HFFc6 (cell line): ENCODE measurements around the gene EGR2. TPM values are rescaled to one million over a fixed set of nuclear protein-coding genes. Genes with fewer than 3 reads are reported as not detected.
"Not testable (repeated sequence)": the region's sequence is repeated elsewhere in the genome, so short reads cannot be mapped to it uniquely, and the experiment has no call there.

ENCODE experiments used
- DNase-seq: peaks from one replicate; pipeline ENCODE4 v3.0.0-alpha.2; 2018
- H3K27ac Mint-ChIP-seq: 2 replicates; pipeline ENCODE4 v1.8.0; 2020; ENCODE audit warnings: mild to moderate bottlenecking, mixed read lengths
- H3K27me3 Mint-ChIP-seq: 2 replicates; pipeline ENCODE4 v1.8.0; 2021; ENCODE audit warnings: mild to moderate bottlenecking, moderate library complexity, mixed read lengths; ENCODE audit not compliant: insufficient read depth
- H3K36me3 Mint-ChIP-seq: 2 replicates; pipeline ENCODE4 v1.8.0; 2021; ENCODE audit warnings: low read depth, mixed read lengths
- H3K4me1 Mint-ChIP-seq: 2 replicates; pipeline ENCODE4 v1.8.0; 2020; ENCODE audit warnings: low read depth, mixed read lengths
- H3K4me3 Mint-ChIP-seq: 2 replicates; pipeline ENCODE4 v1.8.0; 2020; ENCODE audit warnings: mild to moderate bottlenecking, moderate library complexity, mixed read lengths
- H3K9me3 Mint-ChIP-seq: 2 replicates; pipeline ENCODE4 v1.8.0; 2020; ENCODE audit warnings: mild to moderate bottlenecking, mixed read lengths
- total RNA-seq, 6 experiments: library from RNA; stranded (reverse); fragmentation: NEBNext Ultra II Directional; extraction: Animal tissue kit (Norgen Biotek cat#: 25700); gene quantifications; 2 replicates in 1 of 6; 3 replicates in 5 of 6; pipeline ENCODE4 v1.2.3, GENCODE V29; 2021
- TF ChIP-seq, protein P1 (sequence below): fragments of 200-600 bp; sonication (generic); IDR thresholded peaks from 2 replicates; pipeline ENCODE4 v1.5.0; 2021; ENCODE audit warnings: antibody characterized with exemption, mild to moderate bottlenecking

EGR2 gene
- total RNA-seq, 6 experiments from 2014 or later, result 0.13 to 0.64 (median 0.26) TPM

DNA sequence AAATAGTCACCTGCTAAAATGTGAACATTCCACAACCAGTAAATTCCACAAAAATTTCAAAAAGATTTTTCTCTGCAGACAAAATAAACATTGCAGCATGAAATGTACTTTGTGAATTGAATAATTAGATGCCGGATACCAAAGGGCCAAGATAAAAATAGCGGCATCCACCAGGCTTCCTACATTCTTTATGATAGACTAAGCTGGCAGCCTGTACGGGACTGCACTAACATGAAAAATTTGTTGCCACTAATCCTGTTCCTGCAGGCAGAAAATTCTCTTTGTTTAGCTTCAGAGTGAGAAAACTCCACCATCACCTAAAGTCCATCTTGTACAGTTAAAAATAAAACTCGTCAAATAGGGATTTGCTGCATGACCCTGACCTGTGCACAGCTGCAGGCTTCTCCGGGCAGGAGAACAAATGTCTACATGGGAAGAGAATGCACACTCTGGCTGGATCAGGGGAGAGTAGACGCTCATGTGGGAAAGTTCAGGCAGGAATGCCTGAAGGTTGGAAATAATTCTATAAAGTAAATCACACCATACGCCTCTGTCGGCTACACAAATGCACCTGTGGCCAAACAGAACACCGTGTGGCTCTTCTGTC is 27.2 kb downstream of the EGR2 start:
- peaks cover 19% of the 10 kb centered on the region; the same call in 1 of the 2 replicates for H3K36me3 Mint-ChIP-seq
- peak; percentile 63 for DNase-seq
- TF ChIP-seq, protein P1, sequence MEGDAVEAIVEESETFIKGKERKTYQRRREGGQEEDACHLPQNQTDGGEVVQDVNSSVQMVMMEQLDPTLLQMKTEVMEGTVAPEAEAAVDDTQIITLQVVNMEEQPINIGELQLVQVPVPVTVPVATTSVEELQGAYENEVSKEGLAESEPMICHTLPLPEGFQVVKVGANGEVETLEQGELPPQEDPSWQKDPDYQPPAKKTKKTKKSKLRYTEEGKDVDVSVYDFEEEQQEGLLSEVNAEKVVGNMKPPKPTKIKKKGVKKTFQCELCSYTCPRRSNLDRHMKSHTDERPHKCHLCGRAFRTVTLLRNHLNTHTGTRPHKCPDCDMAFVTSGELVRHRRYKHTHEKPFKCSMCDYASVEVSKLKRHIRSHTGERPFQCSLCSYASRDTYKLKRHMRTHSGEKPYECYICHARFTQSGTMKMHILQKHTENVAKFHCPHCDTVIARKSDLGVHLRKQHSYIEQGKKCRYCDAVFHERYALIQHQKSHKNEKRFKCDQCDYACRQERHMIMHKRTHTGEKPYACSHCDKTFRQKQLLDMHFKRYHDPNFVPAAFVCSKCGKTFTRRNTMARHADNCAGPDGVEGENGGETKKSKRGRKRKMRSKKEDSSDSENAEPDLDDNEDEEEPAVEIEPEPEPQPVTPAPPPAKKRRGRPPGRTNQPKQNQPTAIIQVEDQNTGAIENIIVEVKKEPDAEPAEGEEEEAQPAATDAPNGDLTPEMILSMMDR, result no peak
- peaks cover 20% of the 10 kb centered on the region for H3K4me1 Mint-ChIP-seq
- H3K9me3 Mint-ChIP-seq, result peaks cover 19% of the 10 kb centered on the region
- H3K27me3 Mint-ChIP-seq, result peaks cover under 1% of the 10 kb centered on the region; the same call in 1 of the 2 replicates
- no peak overlapping the region for H3K4me3 Mint-ChIP-seq
- H3K27ac Mint-ChIP-seq, result no peak overlapping the region

DNA sequence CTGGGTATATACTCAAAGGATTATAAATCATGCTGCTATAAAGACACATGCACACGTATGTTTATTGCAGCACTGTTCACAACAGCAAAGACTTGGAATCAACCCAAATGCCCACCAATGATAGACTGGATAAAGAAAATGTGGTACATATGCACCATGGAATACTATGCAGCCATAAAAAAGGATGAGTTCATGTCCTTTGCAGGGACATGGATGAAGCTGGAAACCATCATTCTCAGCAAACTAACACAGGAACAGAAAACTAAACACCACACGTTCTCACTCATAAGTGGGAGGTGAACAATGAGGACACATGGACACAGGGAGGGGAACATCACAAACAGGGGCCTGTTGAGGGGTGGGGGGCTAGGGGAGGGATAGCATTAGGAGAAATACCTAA is 27.9 kb downstream of the EGR2 start:
- not testable (repeated sequence) for H3K4me3 Mint-ChIP-seq, H3K27me3 Mint-ChIP-seq, DNase-seq, H3K27ac Mint-ChIP-seq
- Mint-ChIP-seq H3K4me1 (peaks cover 20% of the 10 kb centered on the region), H3K36me3 (peaks cover 19% of the 10 kb centered on the region; the same call in 1 of the 2 replicates), H3K9me3 (peaks cover 19% of the 10 kb centered on the region)

DNA sequence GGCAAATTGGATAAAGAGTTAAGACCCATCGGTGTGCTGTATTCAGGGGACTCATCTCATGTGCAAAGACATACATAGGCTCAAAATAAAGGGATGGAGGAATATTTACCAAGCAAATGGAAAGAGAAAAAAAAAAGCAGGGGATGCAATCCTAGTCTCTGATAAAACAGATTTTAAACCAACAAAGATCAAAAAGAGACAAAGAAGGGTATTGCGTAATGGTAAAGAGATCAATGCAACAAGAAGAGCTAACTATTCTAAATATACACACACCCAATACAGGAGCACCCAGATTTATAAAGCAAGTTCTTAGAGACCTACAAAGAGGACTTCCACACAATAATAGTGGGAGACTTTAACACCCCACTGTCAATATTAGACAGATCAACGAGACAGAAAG is 31.6 kb downstream of the EGR2 start:
- H3K4me1 Mint-ChIP-seq, result peaks cover 11% of the 10 kb centered on the region
- DNase-seq, H3K27me3 Mint-ChIP-seq, H3K4me3 Mint-ChIP-seq, H3K27ac Mint-ChIP-seq: not testable (repeated sequence)
- peaks cover 19% of the 10 kb centered on the region; the same call in 1 of the 2 replicates for H3K36me3 Mint-ChIP-seq
- peaks cover 19% of the 10 kb centered on the region for H3K9me3 Mint-ChIP-seq

DNA sequence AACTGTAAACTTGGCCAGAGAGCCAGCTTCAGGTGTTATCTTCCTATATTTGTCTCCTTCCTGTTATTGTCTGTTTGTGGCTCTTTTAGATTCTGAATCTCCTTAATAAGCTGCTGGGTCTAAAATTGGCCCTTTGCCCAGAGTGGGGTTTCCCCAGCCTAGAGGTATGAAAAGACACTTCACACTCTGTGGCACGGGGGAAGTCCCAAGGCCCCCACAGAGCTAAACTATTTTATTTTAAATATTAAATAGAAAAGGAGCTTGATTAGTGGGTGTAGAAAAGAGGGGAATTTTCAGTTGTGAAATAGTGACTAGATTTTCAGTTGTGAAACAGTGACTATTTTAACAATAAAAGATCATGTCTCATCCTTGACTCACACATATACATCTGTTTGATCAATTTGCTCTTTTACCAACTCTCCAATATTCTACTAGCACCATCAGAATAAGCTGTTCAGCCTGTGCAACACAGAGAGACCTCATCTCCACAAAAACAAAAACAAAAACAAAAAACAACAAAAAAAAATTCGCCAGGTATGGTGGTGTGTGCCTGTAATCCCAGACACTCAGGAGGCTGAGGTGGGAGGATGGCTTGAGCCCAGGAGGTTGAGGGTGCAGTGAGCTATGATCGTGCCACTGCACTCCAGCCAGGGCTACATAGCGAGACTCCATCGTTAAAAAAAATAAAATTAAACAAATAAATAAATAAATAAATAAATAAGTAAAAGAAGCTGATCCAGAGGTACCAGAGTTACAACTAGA is 36.5 kb downstream of the EGR2 start:
- no peaks in the 10 kb centered on the region for H3K4me1 Mint-ChIP-seq
- no peak for DNase-seq
- TF ChIP-seq, protein P1, result no peak
- H3K4me3 Mint-ChIP-seq, result no peak overlapping the region
- peaks cover 7% of the 10 kb centered on the region for H3K27me3 Mint-ChIP-seq
- peaks cover under 1% of the 10 kb centered on the region; the same call in 1 of the 2 replicates for H3K36me3 Mint-ChIP-seq
- H3K27ac Mint-ChIP-seq, result no peak overlapping the region
- H3K9me3 Mint-ChIP-seq, result peaks cover 5% of the 10 kb centered on the region

DNA sequence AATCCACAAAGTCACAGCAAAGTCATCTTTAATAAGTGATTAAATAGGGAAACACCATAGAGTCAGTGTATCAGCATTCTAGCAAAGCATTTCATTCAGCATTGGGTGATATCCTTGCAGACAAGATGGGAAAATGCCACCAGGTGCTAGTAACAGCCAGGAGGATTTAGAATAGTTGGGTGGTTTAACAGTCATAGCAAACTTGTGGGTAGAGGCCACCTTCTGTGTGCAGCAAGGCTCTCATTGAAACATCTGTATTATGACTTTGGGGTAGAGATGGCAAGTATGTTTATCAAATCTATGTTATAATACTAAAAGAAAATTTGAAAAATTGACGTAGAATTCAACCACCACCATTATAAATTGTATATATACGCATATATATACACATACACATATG is 38.0 kb downstream of the EGR2 start:
- no peak for DNase-seq
- H3K36me3 Mint-ChIP-seq, result no peaks in the 10 kb centered on the region
- peaks cover 5% of the 10 kb centered on the region; the same call in 1 of the 2 replicates for H3K27me3 Mint-ChIP-seq
- no peak overlapping the region for H3K4me3 Mint-ChIP-seq
- H3K9me3 Mint-ChIP-seq, result no peaks in the 10 kb centered on the region
- H3K27ac Mint-ChIP-seq, result no peak overlapping the region
- TF ChIP-seq, protein P1, result no peak
- no peaks in the 10 kb centered on the region for H3K4me1 Mint-ChIP-seq

DNA sequence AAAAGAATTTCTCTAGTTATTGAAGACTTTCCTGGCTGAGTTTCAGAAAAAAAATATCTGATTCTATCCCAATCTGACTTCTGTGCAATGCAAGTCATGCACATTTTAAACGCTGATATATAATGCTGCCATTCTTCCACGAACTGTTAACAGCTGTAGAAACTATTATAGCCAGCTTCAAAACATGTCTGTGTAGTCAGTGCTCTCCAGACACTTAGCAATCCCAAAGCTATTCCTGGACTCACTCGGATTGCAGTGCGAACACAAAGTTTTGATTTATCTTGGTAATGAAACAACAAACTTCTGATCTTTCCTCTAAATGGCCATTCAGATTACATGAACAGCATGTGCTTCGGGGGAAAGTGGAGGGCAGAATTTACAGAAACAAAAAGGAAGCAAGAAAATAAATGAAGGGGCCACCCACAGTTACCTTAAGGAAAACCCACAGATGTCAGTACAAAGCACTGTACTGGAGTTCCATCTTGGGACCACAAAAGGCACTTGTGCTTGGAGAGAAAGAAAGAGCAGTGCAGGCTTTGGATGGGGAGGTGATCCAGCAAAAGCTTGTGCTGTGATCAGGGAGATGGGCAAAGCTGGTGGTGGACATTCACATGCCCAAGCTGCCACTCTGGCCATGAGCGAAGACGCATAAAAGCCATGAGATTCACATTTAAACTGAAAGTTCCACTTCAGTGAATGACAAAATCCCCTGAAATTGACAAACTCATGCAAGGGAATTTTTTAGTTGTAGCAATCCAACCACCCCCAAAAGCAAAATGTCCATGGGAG is 43.8 kb downstream of the EGR2 start:
- peaks cover 18% of the 10 kb centered on the region for H3K4me1 Mint-ChIP-seq
- TF ChIP-seq, protein P1, result no peak

More for the DNA sequence above, 43.8 kb downstream of the EGR2 start:
- H3K4me3 Mint-ChIP-seq, result peak overlapping the region; percentile 5; the same call in 1 of the 2 replicates
- H3K27ac Mint-ChIP-seq, result no peak overlapping the region
- no peaks in the 10 kb centered on the region for H3K9me3 Mint-ChIP-seq
- no peaks in the 10 kb centered on the region for H3K36me3 Mint-ChIP-seq
- DNase-seq, result no peak
- peaks cover 2% of the 10 kb centered on the region for H3K27me3 Mint-ChIP-seq
